Neural crest cell (in vitro differentiated cells): ENCODE results near the gene OR2A12. TPM values are rescaled to one million over a fixed set of nuclear protein-coding genes. Genes with fewer than 3 reads are reported as not detected.
"Not testable (repeated sequence)": the region's sequence is repeated elsewhere in the genome, so short reads cannot be mapped to it uniquely, and the experiment has no call there.

Source experiments
- DNase-seq: peaks from one replicate; pipeline ENCODE4 v3.0.0; 2021; ENCODE audit warnings: low read depth, mixed read lengths, low spot score
- H3K27ac Mint-ChIP-seq: one replicate; pipeline ENCODE4 v1.8.0; 2021; ENCODE audit warnings: mild to moderate bottlenecking, mixed read lengths; ENCODE audit not compliant: unreplicated experiment
- H3K27me3 Mint-ChIP-seq: 2 replicates; pipeline ENCODE4 v1.8.0; 2021; ENCODE audit warnings: low read depth, mild to moderate bottlenecking, mixed read lengths
- H3K36me3 Mint-ChIP-seq: 2 replicates; pipeline ENCODE4 v1.8.0; 2021; ENCODE audit warnings: low read depth, mild to moderate bottlenecking, mixed read lengths
- H3K4me1 Mint-ChIP-seq: 2 replicates; pipeline ENCODE4 v1.8.0; 2021; ENCODE audit warnings: mixed read lengths
- H3K4me3 Mint-ChIP-seq: one replicate; pipeline ENCODE4 v1.8.0; 2021; ENCODE audit warnings: mild to moderate bottlenecking, mixed read lengths
- H3K9me3 Mint-ChIP-seq: 2 replicates; pipeline ENCODE4 v1.8.0; 2021; ENCODE audit warnings: mixed read lengths
- CTCF ChIP-seq: fragments of 200-600 bp; sonication (generic); conservative IDR thresholded peaks from 2 replicates; pipeline ENCODE4 v1.5.0; 2021; ENCODE audit warnings: antibody characterized with exemption, mild to moderate bottlenecking
- total RNA-seq: library from RNA; stranded (reverse); gene quantifications from 2 replicates; pipeline ENCODE4 v1.2.1, GENCODE V29; 2021

The OR2A12 gene
- total RNA-seq, 1 donor from 2014 or later = not detected

- H3K4me1 Mint-ChIP-seq = no peaks in the 10 kb centered on the region
- no peak overlapping the region for H3K4me3 Mint-ChIP-seq
- H3K36me3 Mint-ChIP-seq = no peaks in the 10 kb centered on the region
- TF ChIP-seq CTCF = no peak
- DNase-seq = no peak
- peaks cover 3% of the 10 kb centered on the region for H3K27me3 Mint-ChIP-seq
- H3K9me3 Mint-ChIP-seq = peaks cover 2% of the 10 kb centered on the region
- H3K27ac Mint-ChIP-seq = no peak overlapping the region
Observed at GRCh38 chr7:144118341-144118740, 32.3 kb downstream of the OR2A12 start.

GRCh38 chr7:144122876-144123275, 36.8 kb downstream of the OR2A12 start, which contains the start of gene OR2A14:
Gene OR2A14 (plus strand): TSS chr7:144123176. CDS start chr7:144129113, 5,937 bp downstream.
- Mint-ChIP-seq H3K4me3 (no peak within 1 kb of the TSS), H3K4me1 (no peaks in the 10 kb centered on the region), H3K9me3 (peaks cover 2% of the 10 kb centered on the region), H3K36me3 (no peaks in the 10 kb centered on the region), H3K27me3 (no peaks in the 10 kb centered on the region), H3K27ac (no peak within 1 kb of the TSS)
- no peak for DNase-seq
- no peak for TF ChIP-seq CTCF

GRCh38 chr7:144127714-144128334, 41.7 kb downstream of the OR2A12 start:
- H3K36me3 Mint-ChIP-seq = no peaks in the 10 kb centered on the region

GRCh38 chr7:144129601-144130000, 43.5 kb downstream of the OR2A12 start:
- H3K9me3 Mint-ChIP-seq, H3K27me3 Mint-ChIP-seq, H3K4me3 Mint-ChIP-seq, H3K36me3 Mint-ChIP-seq, H3K27ac Mint-ChIP-seq, DNase-seq, H3K4me1 Mint-ChIP-seq: not testable (repeated sequence)

More at GRCh38 chr7:144127714-144128334, 41.7 kb downstream of the OR2A12 start:
- Mint-ChIP-seq H3K9me3 (no peaks in the 10 kb centered on the region), H3K4me3 (no peak overlapping the region), H3K27me3 (no peaks in the 10 kb centered on the region), H3K4me1 (no peaks in the 10 kb centered on the region), H3K27ac (no peak overlapping the region)
- TF ChIP-seq CTCF = peak; percentile 95
- peak; percentile 89 for DNase-seq

- no peak overlapping the region for H3K27ac Mint-ChIP-seq
- H3K9me3 Mint-ChIP-seq = no peaks in the 10 kb centered on the region
- no peaks in the 10 kb centered on the region for H3K4me1 Mint-ChIP-seq
- no peaks in the 10 kb centered on the region for H3K27me3 Mint-ChIP-seq
- H3K36me3 Mint-ChIP-seq = no peaks in the 10 kb centered on the region
- H3K4me3 Mint-ChIP-seq = no peak overlapping the region
- no peak for TF ChIP-seq CTCF
- DNase-seq = no peak
Observed at GRCh38 chr7:144130730-144131129, 44.7 kb downstream of the OR2A12 start.

GRCh38 chr7:144132262-144132661, 46.2 kb downstream of the OR2A12 start:
- no peak for TF ChIP-seq CTCF

More at GRCh38 chr7:144132262-144132661, 46.2 kb downstream of the OR2A12 start:
- Mint-ChIP-seq H3K36me3 (no peaks in the 10 kb centered on the region), H3K9me3 (no peaks in the 10 kb centered on the region), H3K4me3 (no peak overlapping the region), H3K27ac (no peak overlapping the region), H3K4me1 (no peaks in the 10 kb centered on the region), H3K27me3 (no peaks in the 10 kb centered on the region)
- no peak for DNase-seq
